C4-2B (cell line): Measurements from ENCODE around the gene PSMG1.

Experiments
- CTCF ChIP-seq: fragments of 450-650 bp; conservative IDR thresholded peaks from 2 replicates; pipeline ENCODE4 v1.5.1; 2017; ENCODE audit warnings: mild to moderate bottlenecking
- ZFX ChIP-seq: fragments of 450-650 bp; IDR thresholded peaks from 2 replicates; pipeline ENCODE4 v1.6.1; 2017

GRCh38 chr21:39182016-39182415 is 1.2 kb downstream of the PSMG1 start:
- no peak for TF ChIP-seq CTCF
- TF ChIP-seq ZFX = no peak
